ENCODE measurements around the gene PDE3B.

DNA sequence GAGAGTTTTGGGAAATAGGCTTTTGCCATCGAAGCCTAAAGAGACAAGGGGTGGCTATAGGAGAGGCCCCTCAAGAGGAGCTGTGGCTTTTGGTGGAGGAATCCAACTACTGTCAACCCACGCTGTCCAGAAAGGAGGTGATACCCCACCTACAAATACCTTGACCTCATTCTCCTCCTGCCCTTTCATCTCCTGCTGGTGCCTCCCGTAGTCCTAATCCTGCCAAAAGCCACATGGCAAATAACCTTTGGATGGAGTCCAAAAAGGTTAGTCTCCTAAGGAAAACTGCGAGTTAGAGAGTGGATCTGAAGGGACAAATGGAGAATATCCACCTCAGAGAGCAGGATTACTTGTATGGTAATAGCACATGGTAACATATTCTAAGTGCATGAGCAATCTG is 112.7 kb downstream of the PDE3B start:
- TF ChIP-seq CTCF (conservative IDR thresholded peaks at IDR 0.05) (no peak), ZFX (IDR thresholded peaks at IDR 0.05) (no peak)
